Measurements from ENCODE around the gene DDR2.

Gene DDR2

GRCh38 chr1:162697140-162697895 lies 65.1 kb downstream of the DDR2 start:
- DNase-seq (ENCODE audit: low read depth) = no peak

- no peak for DNase-seq (ENCODE audit: low read depth)
Observed at GRCh38 chr1:162699366-162699765, 67.1 kb downstream of the DDR2 start.

GRCh38 chr1:162700131-162700530 lies 67.9 kb downstream of the DDR2 start:
- DNase-seq (ENCODE audit: low read depth) = no peak

GRCh38 chr1:162701286-162701685 lies 69.0 kb downstream of the DDR2 start:
- no peak for DNase-seq (ENCODE audit: low read depth)

GRCh38 chr1:162702628-162703027 lies 70.4 kb downstream of the DDR2 start:
- no peak for DNase-seq (ENCODE audit: low read depth)

- DNase-seq (ENCODE audit: low read depth) = no peak
Observed at GRCh38 chr1:162703708-162704107, 71.4 kb downstream of the DDR2 start.

GRCh38 chr1:162704673-162705424 lies 72.6 kb downstream of the DDR2 start:
- no peak for DNase-seq (ENCODE audit: low read depth)

GRCh38 chr1:162706003-162706402 lies 73.7 kb downstream of the DDR2 start:
- DNase-seq (ENCODE audit: low read depth) = no peak

GRCh38 chr1:162706606-162707005 lies 74.3 kb downstream of the DDR2 start:
- no peak for DNase-seq (ENCODE audit: low read depth)

- no peak for DNase-seq (ENCODE audit: low read depth)
Observed at GRCh38 chr1:162708286-162708685, 76.0 kb downstream of the DDR2 start.

GRCh38 chr1:162709132-162709860 lies 77.0 kb downstream of the DDR2 start:
- no peak for DNase-seq (ENCODE audit: low read depth)

- no peak for DNase-seq (ENCODE audit: low read depth)
Observed at GRCh38 chr1:162709870-162710269, 77.6 kb downstream of the DDR2 start.

GRCh38 chr1:162710345-162710744 lies 78.1 kb downstream of the DDR2 start:
- no peak for DNase-seq (ENCODE audit: low read depth)

- no peak for DNase-seq (ENCODE audit: low read depth)
Observed at GRCh38 chr1:162710780-162711465, 78.7 kb downstream of the DDR2 start.

GRCh38 chr1:162712317-162713029 lies 80.2 kb downstream of the DDR2 start:
- no peak for DNase-seq (ENCODE audit: low read depth)

GRCh38 chr1:162716123-162716522 lies 83.9 kb downstream of the DDR2 start:
- DNase-seq (ENCODE audit: low read depth) = no peak

- no peak for DNase-seq (ENCODE audit: low read depth)
Observed at GRCh38 chr1:162716552-162716951, 84.3 kb downstream of the DDR2 start.

GRCh38 chr1:162717548-162718184 lies 85.4 kb downstream of the DDR2 start:
- DNase-seq (ENCODE audit: low read depth) = no peak

GRCh38 chr1:162719678-162720077 lies 87.4 kb downstream of the DDR2 start:
- DNase-seq (ENCODE audit: low read depth) = no peak

GRCh38 chr1:162720996-162721395 lies 88.7 kb downstream of the DDR2 start:
- no peak for DNase-seq (ENCODE audit: low read depth)

GRCh38 chr1:162721471-162721870 lies 89.2 kb downstream of the DDR2 start:
- no peak for DNase-seq (ENCODE audit: low read depth)
